SK-N-SH (cell line): Measurements from ENCODE around the gene GCNT2. TPM values are rescaled to one million over a fixed set of nuclear protein-coding genes. Genes with fewer than 3 reads are reported as not detected.

ENCODE experiments used
- CTCF ChIA-PET: fragments of 300-600, 350-600 bp; formaldehyde crosslinking; extraction: SDS; loops from one replicate; lab custom pipeline; 2021; lab: Yijun Ruan, JAX
- POLR2A ChIA-PET: fragments of 350-600 bp; sonication (Branson Sonifier 250); formaldehyde crosslinking; extraction: SDS; loops from one replicate; lab custom pipeline; 2020; ENCODE audit warnings: antibody characterized with exemption, inconsistent platforms; lab: Yijun Ruan, JAX
- DNase-seq: peaks from one replicate; pipeline ENCODE4 v3.0.0; 2012
- H2AFZ ChIP-seq: fragments of 200-600 bp; sonication (generic); 2 replicates; pipeline ENCODE4 v1.8.1; 2016; ENCODE audit warnings: antibody characterized with exemption, mild to moderate bottlenecking, low read depth
- H3F3A ChIP-seq: fragments of 200-600 bp; sonication (generic); replicated peaks from 2 replicates; pipeline ENCODE3; 2016; ENCODE audit warnings: antibody characterized with exemption, mild to moderate bottlenecking; ENCODE audit not compliant: insufficient read depth
- H3K27ac ChIP-seq, 2 experiments: fragments of 200-500 bp in 1 of 2; fragments of 200-600 bp in 1 of 2; sonication (Bioruptor generic) in 1 of 2; sonication (generic), shearing (Covaris generic) in 1 of 2; 2 replicates each; pipeline versions ENCODE4 v1.5.1 to v1.6.1; 2014 to 2016; ENCODE audit warnings: low read depth in 2 of 2, inconsistent platforms in 1 of 2, low read length in 1 of 2, mild to moderate bottlenecking in 1 of 2, mixed read lengths in 1 of 2
- H3K27me3 ChIP-seq: fragments of 200-600 bp; sonication (generic), shearing (Covaris generic); 2 replicates; pipeline ENCODE4 v1.6.1; 2016; ENCODE audit warnings: mixed run types; ENCODE audit not compliant: insufficient read depth
- H3K36me3 ChIP-seq, 2 experiments: fragments of 200-500 bp in 1 of 2; fragments of 200-600 bp in 1 of 2; sonication (Bioruptor generic) in 1 of 2; sonication (generic) in 1 of 2; replicated peaks in 1 of 2; 2 replicates each; pipeline versions ENCODE3 to v1.5.1; 2014 to 2016; ENCODE audit warnings: low read length in 1 of 2, mild to moderate bottlenecking in 1 of 2; ENCODE audit not compliant: insufficient read depth in 2 of 2, control insufficient read depth in 1 of 2
- H3K4me1 ChIP-seq, 2 experiments: fragments of 200-500 bp in 1 of 2; fragments of 200-600 bp in 1 of 2; sonication (Bioruptor generic) in 1 of 2; sonication (generic), shearing (Covaris generic) in 1 of 2; 2 replicates each; pipeline versions ENCODE4 v1.5.1 to v1.6.1; 2014 to 2016; ENCODE audit warnings: low read depth in 1 of 2, low read length in 1 of 2, mixed run types in 1 of 2; ENCODE audit not compliant: insufficient read depth in 2 of 2, control insufficient read depth in 1 of 2
- H3K4me2 ChIP-seq: fragments of 200-600 bp; sonication (generic), shearing (Covaris generic); 2 replicates; pipeline ENCODE4 v1.6.1; 2017; ENCODE audit warnings: mixed run types
- H3K4me3 ChIP-seq, 2 experiments: fragments of 200-500 bp in 1 of 2; fragments of 200-600 bp in 1 of 2; sonication (Bioruptor generic) in 1 of 2; sonication (generic), shearing (Covaris generic) in 1 of 2; 2 replicates each; pipeline versions ENCODE4 v1.5.1 to v1.8.1; 2014 to 2016; ENCODE audit warnings: low read depth in 2 of 2, inconsistent platforms in 1 of 2, low read length in 1 of 2, mild to moderate bottlenecking in 1 of 2, mixed read lengths in 1 of 2, moderate library complexity in 1 of 2
- H3K79me2 ChIP-seq: fragments of 200-600 bp; sonication (generic); 2 replicates; pipeline ENCODE4 v1.8.1; 2017; ENCODE audit warnings: mild to moderate bottlenecking; ENCODE audit not compliant: insufficient read depth
- H3K9ac ChIP-seq: fragments of 200-600 bp; sonication (generic); 2 replicates; pipeline ENCODE4 v1.6.1; 2017; ENCODE audit warnings: mixed run types
- H3K9me2 ChIP-seq: fragments of 200-600 bp; sonication (generic); 2 replicates; pipeline ENCODE4 v1.6.1; 2017; ENCODE audit warnings: mixed run types
- H3K9me3 ChIP-seq: fragments of 200-600 bp; sonication (generic); 2 replicates; pipeline ENCODE4 v1.6.1; 2017; ENCODE audit warnings: mixed run types, mild to moderate bottlenecking, moderate library complexity
- H4K20me1 ChIP-seq: fragments of 200-600 bp; sonication (generic); 2 replicates; pipeline ENCODE4 v1.6.1; 2017; ENCODE audit warnings: mild to moderate bottlenecking, mixed run types; ENCODE audit not compliant: insufficient read depth
- EP300 ChIP-seq, 2 experiments: IDR thresholded peaks; 2 replicates each; pipeline versions ENCODE4 v1.4.0 to v1.6.1; 2012; ENCODE audit warnings: borderline replicate concordance in 1 of 2, low read depth in 1 of 2, low read length in 1 of 2
- FOXJ3 ChIP-seq: sonication (generic); formaldehyde crosslinking; IDR thresholded peaks from 2 replicates; pipeline ENCODE4 v1.5.1; 2020; ENCODE audit warnings: mild to moderate bottlenecking, missing genetic modification reagents
- GABPA ChIP-seq: IDR thresholded peaks from 2 replicates; pipeline ENCODE4 v1.4.0; 2012; ENCODE audit warnings: low read depth, mild to moderate bottlenecking
- MXI1 ChIP-seq: IDR thresholded peaks from 2 replicates; pipeline ENCODE4 v1.6.1; 2012; ENCODE audit warnings: mild to moderate bottlenecking, low read depth, low read length, improper control_type of control experiment
- POLR2AphosphoS5 ChIP-seq: IDR thresholded peaks from 2 replicates; pipeline ENCODE4 v1.6.1; 2012; ENCODE audit warnings: low read depth, low read length
- RFX5 ChIP-seq: IDR thresholded peaks from 2 replicates; pipeline ENCODE4 v1.6.1; 2012; ENCODE audit warnings: mild to moderate bottlenecking, improper control_type of control experiment, low read length
- RXRA ChIP-seq: IDR thresholded peaks from 2 replicates; pipeline ENCODE4 v1.4.0; 2012; ENCODE audit warnings: low read depth, mild to moderate bottlenecking, borderline replicate concordance
- TAF1 ChIP-seq: IDR thresholded peaks from 2 replicates; pipeline ENCODE4 v1.6.1; 2012; ENCODE audit warnings: low read depth, mild to moderate bottlenecking, low read length, moderate library complexity, borderline replicate concordance
- TCF12 ChIP-seq: IDR thresholded peaks from 2 replicates; pipeline ENCODE4 v1.4.0; 2012
- WGBS: methylation state at CpG from one replicate; pipeline ENCODE4 v1.1.6; 2017; ENCODE audit warnings: low lambda C conversion rate; 5-methylcytosine and 5-hydroxymethylcytosine counted together
- polyA plus RNA-seq, 3 experiments: library from polyadenylated mRNA; depleted of rRNA; stranded (reverse); fragments of >200 nt; gene quantifications; 2 replicates each; pipeline ENCODE4 v1.2.3, GENCODE V29; 2012
- TF ChIP-seq, protein P1 (sequence below): fragments of 200-600 bp; sonication (generic); IDR thresholded peaks from 2 replicates; pipeline ENCODE4 v1.6.1; 2017; ENCODE audit warnings: antibody characterized with exemption, mild to moderate bottlenecking, moderate library complexity
- TF ChIP-seq, protein P2 (sequence below): IDR thresholded peaks from 2 replicates; pipeline ENCODE4 v1.6.1; 2012; ENCODE audit warnings: mild to moderate bottlenecking, low read depth, low read length, moderate library complexity

GCNT2 gene
- polyA plus RNA-seq, 1 of the 3 experiments (the other 2 are of a cell fraction), result 0.13 TPM

DNA sequence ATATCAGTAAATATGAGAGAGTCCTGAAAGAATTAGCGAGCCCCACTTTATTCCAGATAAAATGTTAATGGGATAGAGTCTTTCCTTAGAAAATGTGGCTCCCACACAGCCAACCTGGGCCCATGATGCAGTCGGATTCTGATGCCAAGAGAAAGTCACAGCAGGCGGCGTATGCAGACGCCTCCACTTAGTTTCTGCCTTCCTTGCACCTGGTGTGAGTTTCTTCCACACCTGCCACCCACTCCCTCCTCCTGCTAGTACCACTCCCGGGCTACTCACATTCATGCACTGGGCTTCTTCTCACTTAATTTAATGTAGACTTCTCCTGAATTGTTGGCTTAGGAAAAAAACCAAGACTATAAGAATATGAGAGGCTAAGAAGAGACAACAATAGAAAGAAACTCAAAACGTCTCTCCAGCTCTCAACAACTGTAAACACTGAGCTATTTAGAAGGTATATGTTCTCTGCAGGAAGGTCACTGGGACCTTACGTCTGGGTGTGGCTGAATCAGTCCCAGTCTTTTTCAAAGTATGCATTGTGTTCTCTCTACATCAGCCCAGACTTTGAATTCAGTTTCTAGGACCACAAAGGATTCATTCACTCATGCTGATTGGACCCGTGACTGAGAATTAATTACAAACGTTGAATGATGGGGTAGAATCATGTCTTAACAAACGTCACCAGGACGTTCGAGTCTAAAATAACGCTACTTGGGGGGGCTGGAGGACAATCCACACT, 70.4 kb downstream of the GCNT2 start:
- ChIA-PET CTCF (interaction anchor here (0.8 kb wide), 1 partner anchor 9 kb away, joined by 3 read pairs; no protein-coding TSS in a partner anchor), POLR2A (interaction anchor here (0.6 kb wide), 1 partner anchor 1779 kb away, joined by 3 read pairs; no protein-coding TSS in a partner anchor)
- Histone ChIP-seq H3F3A (no peaks in the 10 kb centered on the region), H3K27me3 (no peaks in the 10 kb centered on the region), H3K9me2 (no peaks in the 10 kb centered on the region), H3K9me3 (no peaks in the 10 kb centered on the region), H3K4me1 (peaks cover 0 to 2% of the 10 kb centered on the region in 2 experiments; a peak in 1 of 4 replicates), H3K4me3 (no peak overlapping the region), H3K79me2 (no peaks in the 10 kb centered on the region), H3K4me2 (no peak overlapping the region), H3K36me3 (no peaks in the 10 kb centered on the region), H3K27ac (no peak overlapping the region), H2AFZ (no peak overlapping the region), H3K9ac (no peak overlapping the region), H4K20me1 (no peaks in the 10 kb centered on the region)
- no peak for DNase-seq
- WGBS, result 67% methylated on average over 14 of the region's 14 CpGs
- TF ChIP-seq POLR2AphosphoS5, result no peak
- TF ChIP-seq TCF12, result no peak
- TF ChIP-seq FOXJ3 (CRISPR knock-in tag), result no peak
- TF ChIP-seq GABPA, result no peak
- no peak for TF ChIP-seq RFX5
- TF ChIP-seq, protein P1, sequence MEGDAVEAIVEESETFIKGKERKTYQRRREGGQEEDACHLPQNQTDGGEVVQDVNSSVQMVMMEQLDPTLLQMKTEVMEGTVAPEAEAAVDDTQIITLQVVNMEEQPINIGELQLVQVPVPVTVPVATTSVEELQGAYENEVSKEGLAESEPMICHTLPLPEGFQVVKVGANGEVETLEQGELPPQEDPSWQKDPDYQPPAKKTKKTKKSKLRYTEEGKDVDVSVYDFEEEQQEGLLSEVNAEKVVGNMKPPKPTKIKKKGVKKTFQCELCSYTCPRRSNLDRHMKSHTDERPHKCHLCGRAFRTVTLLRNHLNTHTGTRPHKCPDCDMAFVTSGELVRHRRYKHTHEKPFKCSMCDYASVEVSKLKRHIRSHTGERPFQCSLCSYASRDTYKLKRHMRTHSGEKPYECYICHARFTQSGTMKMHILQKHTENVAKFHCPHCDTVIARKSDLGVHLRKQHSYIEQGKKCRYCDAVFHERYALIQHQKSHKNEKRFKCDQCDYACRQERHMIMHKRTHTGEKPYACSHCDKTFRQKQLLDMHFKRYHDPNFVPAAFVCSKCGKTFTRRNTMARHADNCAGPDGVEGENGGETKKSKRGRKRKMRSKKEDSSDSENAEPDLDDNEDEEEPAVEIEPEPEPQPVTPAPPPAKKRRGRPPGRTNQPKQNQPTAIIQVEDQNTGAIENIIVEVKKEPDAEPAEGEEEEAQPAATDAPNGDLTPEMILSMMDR, result no peak
- TF ChIP-seq MXI1, result no peak
- TF ChIP-seq TAF1, result no peak
- no peak for TF ChIP-seq RXRA
- TF ChIP-seq EP300 (IDR thresholded peaks at IDR 0.05; ENCODE audit: borderline replicate concordance in 1 of 2, low read depth in 1 of 2, low read length in 1 of 2), result no peak
- TF ChIP-seq, protein P2, sequence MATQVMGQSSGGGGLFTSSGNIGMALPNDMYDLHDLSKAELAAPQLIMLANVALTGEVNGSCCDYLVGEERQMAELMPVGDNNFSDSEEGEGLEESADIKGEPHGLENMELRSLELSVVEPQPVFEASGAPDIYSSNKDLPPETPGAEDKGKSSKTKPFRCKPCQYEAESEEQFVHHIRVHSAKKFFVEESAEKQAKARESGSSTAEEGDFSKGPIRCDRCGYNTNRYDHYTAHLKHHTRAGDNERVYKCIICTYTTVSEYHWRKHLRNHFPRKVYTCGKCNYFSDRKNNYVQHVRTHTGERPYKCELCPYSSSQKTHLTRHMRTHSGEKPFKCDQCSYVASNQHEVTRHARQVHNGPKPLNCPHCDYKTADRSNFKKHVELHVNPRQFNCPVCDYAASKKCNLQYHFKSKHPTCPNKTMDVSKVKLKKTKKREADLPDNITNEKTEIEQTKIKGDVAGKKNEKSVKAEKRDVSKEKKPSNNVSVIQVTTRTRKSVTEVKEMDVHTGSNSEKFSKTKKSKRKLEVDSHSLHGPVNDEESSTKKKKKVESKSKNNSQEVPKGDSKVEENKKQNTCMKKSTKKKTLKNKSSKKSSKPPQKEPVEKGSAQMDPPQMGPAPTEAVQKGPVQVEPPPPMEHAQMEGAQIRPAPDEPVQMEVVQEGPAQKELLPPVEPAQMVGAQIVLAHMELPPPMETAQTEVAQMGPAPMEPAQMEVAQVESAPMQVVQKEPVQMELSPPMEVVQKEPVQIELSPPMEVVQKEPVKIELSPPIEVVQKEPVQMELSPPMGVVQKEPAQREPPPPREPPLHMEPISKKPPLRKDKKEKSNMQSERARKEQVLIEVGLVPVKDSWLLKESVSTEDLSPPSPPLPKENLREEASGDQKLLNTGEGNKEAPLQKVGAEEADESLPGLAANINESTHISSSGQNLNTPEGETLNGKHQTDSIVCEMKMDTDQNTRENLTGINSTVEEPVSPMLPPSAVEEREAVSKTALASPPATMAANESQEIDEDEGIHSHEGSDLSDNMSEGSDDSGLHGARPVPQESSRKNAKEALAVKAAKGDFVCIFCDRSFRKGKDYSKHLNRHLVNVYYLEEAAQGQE, result no peak
